GM23248 (cell line): ENCODE data around the gene GALNT18. TPM values are rescaled to one million over a fixed set of nuclear protein-coding genes. Genes with fewer than 3 reads are reported as not detected.

ENCODE experiments used
- DNase-seq: peaks from one replicate; pipeline ENCODE4 v3.0.0-alpha.2; 2015
- H2AFZ ChIP-seq: fragments of 200-600 bp; sonication (generic); 2 replicates; pipeline ENCODE4 v1.6.1; 2016; ENCODE audit warnings: antibody characterized with exemption
- H3F3A ChIP-seq: fragments of 200-600 bp; sonication (generic); 2 replicates; pipeline ENCODE4 v1.6.1; 2016; ENCODE audit warnings: mild to moderate bottlenecking, antibody characterized with exemption, mixed run types; ENCODE audit not compliant: insufficient read depth
- H3K27ac ChIP-seq: fragments of 200-600 bp; sonication (generic); 2 replicates; pipeline ENCODE4 v1.5.1; 2016; ENCODE audit warnings: mild to moderate bottlenecking
- H3K27me3 ChIP-seq: fragments of 200-600 bp; sonication (generic); replicated peaks from 2 replicates; pipeline ENCODE4 v1.6.1; 2016; ENCODE audit warnings: mild to moderate bottlenecking; ENCODE audit not compliant: insufficient read depth
- H3K36me3 ChIP-seq: fragments of 200-600 bp; sonication (generic); 2 replicates; pipeline ENCODE4 v1.6.1; 2016; ENCODE audit warnings: low read depth, mild to moderate bottlenecking
- H3K4me1 ChIP-seq: fragments of 200-600 bp; sonication (generic); 2 replicates; pipeline ENCODE4 v1.6.1; 2016; ENCODE audit warnings: mild to moderate bottlenecking; ENCODE audit not compliant: insufficient read depth
- H3K4me2 ChIP-seq: fragments of 200-600 bp; sonication (generic); one replicate; pipeline ENCODE4 v1.6.1; 2016; ENCODE audit warnings: mild to moderate bottlenecking; ENCODE audit not compliant: unreplicated experiment
- H3K4me3 ChIP-seq: fragments of 200-600 bp; sonication (generic); 2 replicates; pipeline ENCODE4 v1.5.1; 2016; ENCODE audit warnings: mild to moderate bottlenecking
- H3K79me2 ChIP-seq: fragments of 200-600 bp; sonication (generic); 2 replicates; pipeline ENCODE4 v1.6.1; 2016; ENCODE audit warnings: mild to moderate bottlenecking; ENCODE audit not compliant: insufficient read depth
- H3K9ac ChIP-seq: fragments of 200-600 bp; sonication (generic); 2 replicates; pipeline ENCODE4 v1.6.1; 2016; ENCODE audit warnings: mild to moderate bottlenecking
- H3K9me2 ChIP-seq: fragments of 200-600 bp; sonication (generic); 2 replicates; pipeline ENCODE4 v1.6.1; 2016; ENCODE audit warnings: mixed run types, mild to moderate bottlenecking, moderate library complexity; ENCODE audit not compliant: insufficient read depth
- H3K9me3 ChIP-seq: fragments of 200-600 bp; sonication (generic); one replicate; pipeline ENCODE4 v1.6.1; 2017; ENCODE audit warnings: low read depth
- H4K20me1 ChIP-seq: fragments of 200-600 bp; sonication (generic); 2 replicates; pipeline ENCODE4 v1.6.0; 2016; ENCODE audit not compliant: insufficient read depth
- EZH2 ChIP-seq: fragments of 200-600 bp; sonication (generic); IDR thresholded peaks from 2 replicates; pipeline ENCODE4 v1.6.1; 2018; ENCODE audit warnings: antibody characterized with exemption, mild to moderate bottlenecking; ENCODE audit not compliant: insufficient read depth, poor library complexity, severe bottlenecking
- EZH2phosphoT487 ChIP-seq: fragments of 200-600 bp; sonication (generic); IDR thresholded peaks from 2 replicates; pipeline ENCODE4 v1.6.1; 2018; ENCODE audit warnings: antibody characterized with exemption, moderate library complexity, mild to moderate bottlenecking, low read depth; ENCODE audit not compliant: insufficient read depth
- WGBS, 2 experiments: methylation state at CpG; one replicate each; pipeline ENCODE4 v1.1.6; 2015 to 2017; ENCODE audit warnings: low lambda C conversion rate in 2 of 2, low coverage in 1 of 2; ENCODE audit errors: missing lambda C conversion rate in 2 of 2; 5-methylcytosine and 5-hydroxymethylcytosine counted together
- in situ Hi-C: fragments of 300-500 bp; cut with MboI; formaldehyde crosslinking; loops from 2 replicates; pipeline ENCODE4 v1.15.0; 2020
- polyA plus RNA-seq: library from polyadenylated mRNA; unstranded; fragments of >200 nt; fragmentation: Nextera tagmentation; extraction: Ambion mirVana; gene quantifications from 2 replicates; pipeline ENCODE4 v1.2.1, GENCODE V29; 2016
- total RNA-seq: library from RNA; depleted of rRNA; stranded (reverse); fragments of >200 nt; shearing (Covaris generic); gene quantifications from 2 replicates; pipeline ENCODE4 v1.2.3, GENCODE V29; 2014

The GALNT18 gene
- total and polyA plus RNA-seq, 2 experiments from 2014 or later = 4.1 to 5.6 TPM

DNA sequence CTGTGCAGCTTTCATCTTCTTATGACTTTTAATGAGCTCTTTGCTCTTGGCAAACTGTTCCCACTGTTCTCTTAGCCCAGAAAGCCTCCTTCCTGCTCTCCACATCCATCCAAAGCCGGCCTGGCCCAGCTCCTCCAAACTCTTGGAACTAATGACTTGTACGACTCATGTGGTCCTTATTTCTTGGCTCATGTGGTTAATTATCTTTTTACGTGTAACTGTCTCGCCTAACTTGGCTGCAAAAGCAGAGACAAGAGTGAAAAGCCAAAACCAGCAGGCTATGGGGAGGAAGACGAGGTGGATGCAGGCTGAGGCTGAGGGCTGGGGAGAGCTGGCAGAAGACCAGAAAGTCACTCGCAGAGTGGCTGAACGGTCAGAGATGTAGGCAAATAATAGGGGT lies 274.2 kb downstream of the GALNT18 start:
- no peaks in the 10 kb centered on the region; the same call in 1 of the 2 replicates for H3K27me3 ChIP-seq
- in situ Hi-C loops = no loop called here
- H3K4me2 ChIP-seq = no peak overlapping the region
- H3K9ac ChIP-seq = no peak overlapping the region
- H3K9me2 ChIP-seq = no peaks in the 10 kb centered on the region
- no peaks in the 10 kb centered on the region for H3K9me3 ChIP-seq
- H3K4me1 ChIP-seq = peaks cover 12% of the 10 kb centered on the region
- no peak overlapping the region for H3K27ac ChIP-seq
- no peaks in the 10 kb centered on the region for H3K79me2 ChIP-seq
- no peak overlapping the region for H2AFZ ChIP-seq
- no peaks in the 10 kb centered on the region for H4K20me1 ChIP-seq
- H3K4me3 ChIP-seq = no peak overlapping the region
- WGBS, 2 experiments = 28 to 33% methylated on average over 7 of the region's 7 CpGs
- TF ChIP-seq EZH2phosphoT487 = no peak
- TF ChIP-seq EZH2 = no peak
- H3F3A ChIP-seq = no peaks in the 10 kb centered on the region
- no peak for DNase-seq
- H3K36me3 ChIP-seq = no peaks in the 10 kb centered on the region

DNA sequence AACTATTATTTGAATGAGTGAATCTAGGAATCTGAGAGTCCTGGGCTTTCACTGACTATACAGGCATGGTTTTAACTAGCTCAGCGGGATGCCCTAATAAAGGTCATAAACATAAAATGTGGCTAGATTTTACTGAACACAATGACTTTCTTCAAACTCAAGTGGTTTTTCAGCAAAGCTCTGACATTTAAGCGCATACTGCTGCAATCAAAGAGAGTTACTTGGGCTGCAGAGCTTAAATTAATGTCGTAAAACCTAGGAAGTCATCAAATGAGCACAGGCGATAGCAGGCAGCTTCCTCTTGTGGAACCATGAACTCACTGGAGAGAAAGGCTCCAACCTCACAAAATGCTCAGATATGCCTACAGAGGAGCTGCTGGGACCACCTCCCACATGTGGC lies 275.5 kb downstream of the GALNT18 start:
- Histone ChIP-seq H3K79me2 (no peaks in the 10 kb centered on the region), H4K20me1 (no peaks in the 10 kb centered on the region), H3K4me3 (no peak overlapping the region), H3K9ac (no peak overlapping the region), H3K4me1 (peaks cover 12% of the 10 kb centered on the region), H3K9me3 (no peaks in the 10 kb centered on the region), H3K36me3 (no peaks in the 10 kb centered on the region), H3F3A (no peaks in the 10 kb centered on the region), H3K27ac (no peak overlapping the region), H2AFZ (no peak overlapping the region), H3K27me3 (no peaks in the 10 kb centered on the region; the same call in 1 of the 2 replicates), H3K4me2 (no peak overlapping the region), H3K9me2 (no peaks in the 10 kb centered on the region)
- no peak for DNase-seq
- 68 to 72% methylated on average over 4 of the region's 4 CpGs for WGBS, 2 experiments
- no peak for TF ChIP-seq EZH2phosphoT487
- no peak for TF ChIP-seq EZH2
- in situ Hi-C loops = no loop called here

DNA sequence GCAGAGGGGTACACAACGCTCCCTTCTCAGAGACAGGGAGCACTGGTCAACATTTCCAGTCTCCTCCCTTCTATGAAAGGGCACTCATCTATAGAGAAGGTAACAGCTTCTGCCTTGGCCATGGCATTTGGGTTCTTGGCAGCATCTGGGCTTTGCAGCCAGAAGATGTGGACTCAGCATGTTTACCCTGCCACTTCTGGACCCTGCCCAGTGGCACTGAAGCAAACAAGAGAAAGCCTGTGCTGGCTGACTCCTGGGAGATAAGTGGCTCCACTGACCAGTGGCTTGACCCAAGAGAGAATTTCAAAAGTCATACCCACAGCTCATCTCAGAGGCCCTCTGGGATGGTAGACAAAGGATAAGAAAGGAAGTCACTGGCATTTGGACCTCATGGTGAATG lies 276.7 kb downstream of the GALNT18 start:
- Histone ChIP-seq H2AFZ (no peak overlapping the region), H3K27me3 (no peaks in the 10 kb centered on the region; the same call in 1 of the 2 replicates), H3K79me2 (no peaks in the 10 kb centered on the region), H3F3A (no peaks in the 10 kb centered on the region), H3K4me1 (peaks cover 8% of the 10 kb centered on the region), H3K36me3 (no peaks in the 10 kb centered on the region), H3K27ac (no peak overlapping the region), H3K4me2 (no peak overlapping the region), H3K9me2 (no peaks in the 10 kb centered on the region), H3K4me3 (no peak overlapping the region), H4K20me1 (no peaks in the 10 kb centered on the region), H3K9ac (no peak overlapping the region), H3K9me3 (no peaks in the 10 kb centered on the region)
- WGBS, 2 experiments = 11 to 20% methylated on average over 1 of the region's 1 CpG
- TF ChIP-seq EZH2 (no peak), EZH2phosphoT487 (no peak)
- no peak for DNase-seq
- in situ Hi-C loops = no loop called here

DNA sequence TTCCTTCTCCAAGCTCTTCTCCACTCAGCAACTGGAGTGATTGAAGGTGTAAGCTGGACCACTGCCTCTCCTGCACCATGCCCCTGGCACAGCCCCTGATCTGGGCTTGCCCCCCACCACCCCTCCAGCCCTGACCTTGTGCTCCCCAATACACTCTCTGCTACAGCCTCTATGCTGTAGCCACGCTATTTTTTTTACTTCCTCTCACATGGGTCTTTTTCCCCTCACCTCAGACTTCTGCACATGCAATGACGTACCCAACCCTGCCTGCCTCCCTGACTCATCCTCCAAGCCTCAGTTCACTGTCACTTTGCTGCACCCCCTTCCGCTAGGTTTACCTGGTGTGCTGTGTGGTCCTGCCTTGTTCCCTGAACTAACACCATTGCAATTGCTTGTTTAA lies 277.8 kb downstream of the GALNT18 start:
- H2AFZ ChIP-seq = no peak overlapping the region
- H3K27ac ChIP-seq = no peak overlapping the region
- no peaks in the 10 kb centered on the region for H3K4me1 ChIP-seq
- no peak overlapping the region for H3K4me3 ChIP-seq
- H3F3A ChIP-seq = no peaks in the 10 kb centered on the region
- no peak for DNase-seq
- in situ Hi-C loops = no loop called here
- no peak overlapping the region for H3K9ac ChIP-seq
- no peaks in the 10 kb centered on the region; the same call in 1 of the 2 replicates for H3K27me3 ChIP-seq
- H3K79me2 ChIP-seq = no peaks in the 10 kb centered on the region
- no peaks in the 10 kb centered on the region for H3K9me3 ChIP-seq
- no peaks in the 10 kb centered on the region for H3K36me3 ChIP-seq
- WGBS, 2 experiments = 68 to 84% methylated on average over 3 of the region's 3 CpGs
- no peaks in the 10 kb centered on the region for H4K20me1 ChIP-seq
- H3K9me2 ChIP-seq = no peaks in the 10 kb centered on the region
- no peak overlapping the region for H3K4me2 ChIP-seq
- TF ChIP-seq EZH2 = no peak
- TF ChIP-seq EZH2phosphoT487 = no peak

DNA sequence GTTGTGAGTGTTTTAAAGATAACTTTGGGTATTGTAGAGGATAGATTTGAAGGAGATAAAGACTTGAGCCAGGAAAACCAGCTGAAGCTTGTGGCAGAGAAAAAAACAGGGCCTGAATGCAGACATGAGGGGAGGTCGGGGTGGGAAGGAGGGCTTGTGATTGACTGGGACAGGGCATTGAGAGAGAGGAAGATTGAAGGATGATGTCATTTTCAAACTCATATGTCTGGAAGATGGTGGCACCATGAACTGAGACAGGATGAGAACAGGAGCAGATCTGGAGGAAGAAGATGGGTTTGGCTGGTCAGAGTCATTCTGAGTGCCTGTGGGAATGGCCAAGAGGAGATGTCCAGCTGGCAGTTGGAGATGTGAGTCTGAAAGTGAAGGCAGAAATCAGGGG lies 283.5 kb downstream of the GALNT18 start:
- WGBS, 2 experiments = 70% methylated on average over 1 of the region's 1 CpG
- no peak for TF ChIP-seq EZH2phosphoT487
- TF ChIP-seq EZH2 = no peak
- no peak overlapping the region for H3K4me2 ChIP-seq
- H2AFZ ChIP-seq = no peak overlapping the region
- H3K9me3 ChIP-seq = no peaks in the 10 kb centered on the region
- H3K27me3 ChIP-seq = no peaks in the 10 kb centered on the region
- H3K36me3 ChIP-seq = no peaks in the 10 kb centered on the region
- H3K4me3 ChIP-seq = no peak overlapping the region
- H4K20me1 ChIP-seq = no peaks in the 10 kb centered on the region
- H3K9ac ChIP-seq = no peak overlapping the region
- H3K9me2 ChIP-seq = no peaks in the 10 kb centered on the region
- H3F3A ChIP-seq = no peaks in the 10 kb centered on the region
- no peak for DNase-seq
- H3K4me1 ChIP-seq = no peaks in the 10 kb centered on the region
- H3K27ac ChIP-seq = no peak overlapping the region
- in situ Hi-C loops = no loop called here
- no peaks in the 10 kb centered on the region for H3K79me2 ChIP-seq
